AG10803 (cell line): ENCODE data around the gene LINS1.

ENCODE experiments used
- DNase-seq: peaks from one replicate; pipeline ENCODE4 v3.0.0; 2010; ENCODE audit warnings: low read depth
- H3K4me3 ChIP-seq: 2 replicates; pipeline ENCODE4 v1.5.1; 2011; ENCODE audit warnings: mild to moderate bottlenecking, low read length, control low read depth
- CTCF ChIP-seq: conservative IDR thresholded peaks from 2 replicates; pipeline ENCODE4 v1.5.1; 2011; ENCODE audit warnings: mild to moderate bottlenecking, low read length, control low read depth, inconsistent platforms

LINS1 gene

DNA sequence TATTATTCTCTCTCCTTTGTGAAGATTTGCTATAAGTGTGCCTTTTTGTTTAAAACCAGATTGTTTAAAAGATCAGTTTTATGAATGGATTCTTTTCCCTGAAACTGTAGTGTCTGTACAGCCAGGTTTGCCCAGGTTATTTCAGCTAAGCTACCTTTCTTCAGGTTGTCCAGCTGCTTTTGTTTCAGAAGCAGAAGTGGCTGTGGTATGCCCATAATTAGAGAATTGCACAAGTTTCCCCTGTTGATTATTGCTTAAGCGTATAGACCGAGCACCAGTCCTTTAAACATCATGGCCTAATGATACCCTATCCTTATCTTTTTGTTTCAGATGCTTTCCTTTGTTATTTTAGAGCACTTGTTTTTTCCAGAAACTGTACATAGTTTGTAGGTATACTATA is 10.6 kb upstream of the LINS1 start:
- no peak overlapping the region for H3K4me3 ChIP-seq
- TF ChIP-seq CTCF = no peak
- no peak for DNase-seq

DNA sequence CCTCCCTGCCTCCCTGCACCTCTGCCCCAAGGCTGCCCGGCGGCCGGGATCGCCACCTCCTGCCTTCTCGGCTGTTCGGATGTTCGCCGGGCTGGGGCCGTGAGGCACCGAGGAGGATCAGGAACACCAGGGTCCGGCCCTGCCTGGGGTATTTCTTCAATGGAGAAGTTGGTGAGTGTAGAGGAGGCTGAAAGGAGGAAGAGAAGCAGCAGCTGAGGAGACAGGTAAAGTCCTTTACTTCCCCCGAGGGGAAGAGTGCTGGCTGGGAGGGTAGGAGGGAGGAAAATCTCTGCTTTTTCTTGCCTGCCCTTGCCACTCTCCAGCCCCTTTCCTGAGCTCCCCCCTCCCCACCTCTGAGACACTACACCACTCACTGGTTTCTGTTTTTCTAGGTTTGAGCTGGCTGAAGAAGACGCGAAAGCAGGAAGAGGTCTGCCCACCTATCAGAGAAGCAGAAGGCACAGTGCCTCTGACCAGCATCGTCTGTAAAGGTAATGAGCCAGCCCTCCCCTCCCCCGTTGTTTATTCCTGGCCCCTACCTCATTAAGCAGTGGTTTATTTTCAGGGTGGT is 924 bp upstream of the LINS1 start:
- DNase-seq = peak; percentile 17
- no peak for TF ChIP-seq CTCF
- H3K4me3 ChIP-seq = peak overlapping the region; percentile 91

GRCh38 chr15:100601617-100602063 is 344 bp downstream of the LINS1 start:
- no peak for DNase-seq
- TF ChIP-seq CTCF = no peak
- peak overlapping the region; percentile 95 for H3K4me3 ChIP-seq

- DNase-seq = no peak
- TF ChIP-seq CTCF = no peak
- H3K4me3 ChIP-seq = peak overlapping the region; percentile 95
Measured at GRCh38 chr15:100601163-100601562, 821 bp downstream of the LINS1 start.

- DNase-seq = no peak
- no peak for TF ChIP-seq CTCF
- no peak overlapping the region for H3K4me3 ChIP-seq
Measured at GRCh38 chr15:100598655-100599054, 3.3 kb downstream of the LINS1 start.

DNA sequence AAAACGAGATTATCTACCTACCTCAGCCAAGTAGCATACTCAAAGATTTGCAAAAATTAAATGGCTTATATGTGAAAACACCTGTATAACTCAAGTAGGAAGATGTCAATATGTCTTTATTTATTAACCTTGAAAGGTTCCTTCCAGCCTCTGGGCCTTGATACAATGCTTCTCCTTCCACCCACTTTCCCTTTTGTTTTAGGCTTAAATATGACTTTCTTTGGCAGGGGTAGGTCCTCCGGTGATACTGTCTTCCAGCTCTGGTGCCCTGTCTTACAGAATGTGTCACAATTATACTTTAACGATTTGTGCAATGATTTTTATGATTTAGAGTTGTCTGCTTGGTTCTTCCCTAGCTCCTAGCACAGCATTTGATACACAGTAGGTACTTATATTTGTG is 4.1 kb downstream of the LINS1 start:
- no peak for DNase-seq

GRCh38 chr15:100596792-100597191 is 5.2 kb downstream of the LINS1 start:
- DNase-seq = no peak
- TF ChIP-seq CTCF = no peak

More for the DNA sequence above, 4.1 kb downstream of the LINS1 start:
- H3K4me3 ChIP-seq = no peak overlapping the region
- no peak for TF ChIP-seq CTCF

More at GRCh38 chr15:100596792-100597191, 5.2 kb downstream of the LINS1 start:
- no peak overlapping the region for H3K4me3 ChIP-seq
